Measurements from ENCODE around the gene HOXD10. TPM values are rescaled to one million over a fixed set of nuclear protein-coding genes. Genes with fewer than 3 reads are reported as not detected.

The HOXD10 gene
- polyA plus RNA-seq, 6 donors from 2014 or later, result not detected

GRCh38 chr2:176085120-176085788 lies 31.3 kb upstream of the HOXD10 start:
- H3K9me3 Mint-ChIP-seq, result peaks cover 0 to 45% (median 33%) of the 10 kb centered on the region in 7 donors
- DNase-seq, result no peak
- H3K27ac Mint-ChIP-seq, result peak overlapping the region in 4 of 6 donors; percentile 63 to 98 (median 90)
- peak overlapping the region in 3 of 8 donors; percentile 69 to 72 (median 70) for H3K4me3 Mint-ChIP-seq
- ATAC-seq (ENCODE audit: low read depth in 2 of 2), result no peak
- peaks cover 4 to 9% of the 10 kb centered on the region in 2 donors for H3K36me3 Mint-ChIP-seq
- H3K4me1 Mint-ChIP-seq, result peaks cover 3 to 17% (median 13%) of the 10 kb centered on the region in 3 donors
- H3K27me3 Mint-ChIP-seq, result peaks cover 65 to 86% (median 66%) of the 10 kb centered on the region in 3 donors

GRCh38 chr2:176085861-176086771 lies 30.5 kb upstream of the HOXD10 start:
- Mint-ChIP-seq H3K4me3 (peak overlapping the region in 4 of 8 donors; percentile 30 to 79 (median 58)), H3K27ac (peak overlapping the region in 3 of 6 donors; percentile 63 to 96 (median 90)), H3K36me3 (peaks cover 4 to 13% of the 10 kb centered on the region in 2 donors), H3K9me3 (peaks cover 0 to 45% (median 32%) of the 10 kb centered on the region in 7 donors), H3K27me3 (peaks cover 71 to 88% (median 73%) of the 10 kb centered on the region in 3 donors), H3K4me1 (peaks cover 3 to 15% (median 13%) of the 10 kb centered on the region in 3 donors)
- ATAC-seq (ENCODE audit: low read depth in 2 of 2), result no peak
- DNase-seq, result no peak

GRCh38 chr2:176087330-176088047 lies 29.1 kb upstream of the HOXD10 start:
- peak overlapping the region in 3 of 6 donors; percentile 12 to 94 (median 90) for H3K27ac Mint-ChIP-seq
- peak overlapping the region in 5 of 8 donors; percentile 32 to 76 (median 67) for H3K4me3 Mint-ChIP-seq
- H3K4me1 Mint-ChIP-seq, result peaks cover 8 to 13% (median 12%) of the 10 kb centered on the region in 3 donors
- peaks cover 72 to 93% (median 87%) of the 10 kb centered on the region in 3 donors for H3K27me3 Mint-ChIP-seq
- H3K9me3 Mint-ChIP-seq, result peaks cover 0 to 48% (median 35%) of the 10 kb centered on the region in 7 donors
- DNase-seq (no peak), ATAC-seq (ENCODE audit: low read depth in 2 of 2) (no peak)
- H3K36me3 Mint-ChIP-seq, result peaks cover 4 to 16% of the 10 kb centered on the region in 2 donors

- Mint-ChIP-seq H3K4me1 (peaks cover 11 to 13% (median 12%) of the 10 kb centered on the region in 3 donors), H3K4me3 (peak overlapping the region in 5 of 8 donors; percentile 34 to 67 (median 45)), H3K36me3 (peaks cover 4 to 16% of the 10 kb centered on the region in 2 donors), H3K27me3 (peaks cover 68 to 91% (median 84%) of the 10 kb centered on the region in 3 donors), H3K27ac (peak overlapping the region in 5 of 6 donors; percentile 12 to 94 (median 23)), H3K9me3 (peaks cover 0 to 43% (median 29%) of the 10 kb centered on the region in 7 donors)
- ATAC-seq (ENCODE audit: low read depth in 2 of 2) (no peak), DNase-seq (no peak)
Measured at GRCh38 chr2:176088048-176088936, 28.3 kb upstream of the HOXD10 start.

GRCh38 chr2:176088937-176089842 lies 27.4 kb upstream of the HOXD10 start:
- Mint-ChIP-seq H3K9me3 (peaks cover 0 to 43% (median 26%) of the 10 kb centered on the region in 7 donors), H3K27me3 (peaks cover 70 to 91% (median 85%) of the 10 kb centered on the region in 3 donors), H3K4me1 (peaks cover 18 to 20% (median 18%) of the 10 kb centered on the region in 3 donors), H3K4me3 (peak overlapping the region in 3 of 8 donors; percentile 31 to 54 (median 40)), H3K36me3 (peaks cover 0 to 16% of the 10 kb centered on the region in 2 donors), H3K27ac (peak overlapping the region in 2 of 6 donors; percentile 88 to 94)
- DNase-seq, result no peak
- no peak for ATAC-seq (ENCODE audit: low read depth in 2 of 2)

GRCh38 chr2:176089843-176090395 lies 26.7 kb upstream of the HOXD10 start:
- ATAC-seq (ENCODE audit: low read depth in 2 of 2), result no peak
- Mint-ChIP-seq H3K27ac (no peak overlapping the region), H3K4me1 (peaks cover 14 to 23% (median 18%) of the 10 kb centered on the region in 3 donors), H3K4me3 (peak overlapping the region in 1 of 8 donors; percentile 54), H3K27me3 (peaks cover 71 to 91% (median 85%) of the 10 kb centered on the region in 3 donors), H3K9me3 (peaks cover 0 to 42% (median 19%) of the 10 kb centered on the region in 7 donors), H3K36me3 (peaks cover 0 to 16% of the 10 kb centered on the region in 2 donors)
- DNase-seq, result no peak

GRCh38 chr2:176090862-176091261 lies 25.7 kb upstream of the HOXD10 start:
- Mint-ChIP-seq H3K27me3 (peaks cover 74 to 91% (median 87%) of the 10 kb centered on the region in 3 donors), H3K4me1 (peaks cover 14 to 23% (median 18%) of the 10 kb centered on the region in 3 donors), H3K36me3 (peaks cover 0 to 16% of the 10 kb centered on the region in 2 donors), H3K27ac (peak overlapping the region in 2 of 6 donors; percentile 0 to 78), H3K4me3 (peak overlapping the region in 1 of 8 donors; percentile 13), H3K9me3 (peaks cover 0 to 43% (median 22%) of the 10 kb centered on the region in 7 donors)
- DNase-seq (no peak), ATAC-seq (ENCODE audit: low read depth in 2 of 2) (no peak)

- no peak for ATAC-seq (ENCODE audit: low read depth in 2 of 2)
- Mint-ChIP-seq H3K9me3 (peaks cover 0 to 40% (median 20%) of the 10 kb centered on the region in 7 donors), H3K4me1 (peaks cover 18 to 21% (median 19%) of the 10 kb centered on the region in 3 donors), H3K27me3 (peaks cover 76 to 90% (median 85%) of the 10 kb centered on the region in 3 donors), H3K4me3 (peak overlapping the region in 7 of 8 donors; percentile 13 to 74 (median 62)), H3K36me3 (peaks cover 0 to 16% of the 10 kb centered on the region in 2 donors), H3K27ac (peak overlapping the region in 4 of 6 donors; percentile 0 to 96 (median 75))
- DNase-seq, result no peak
Measured at GRCh38 chr2:176091329-176092258, 25.0 kb upstream of the HOXD10 start.

GRCh38 chr2:176092270-176093144 lies 24.1 kb upstream of the HOXD10 start, which contains the start of gene HOXD13:
Gene HOXD13, plus strand, starts transcription at chr2:176092721. Its CDS starts 170 bp downstream, at chr2:176092891.
- Mint-ChIP-seq H3K36me3 (peaks cover 0 to 7% of the 10 kb centered on the region in 2 donors), H3K27ac (peak within 1 kb of the TSS in 5 of 6 donors; percentile 58 to 96 (median 78)), H3K4me1 (peaks cover 27 to 28% (median 27%) of the 10 kb centered on the region in 3 donors), H3K27me3 (peaks cover 75 to 90% (median 85%) of the 10 kb centered on the region in 3 donors), H3K9me3 (peaks cover 0 to 31% (median 19%) of the 10 kb centered on the region in 7 donors), H3K4me3 (peak within 1 kb of the TSS; percentile 48 to 74 (median 68))
- DNase-seq (no peak), ATAC-seq (ENCODE audit: low read depth in 2 of 2) (no peak)

Data from naive B cell (primary cell).